Ascending aorta (tissue), 2 donors: Measurements from ENCODE around the gene WDR37. TPM values are rescaled to one million over a fixed set of nuclear protein-coding genes. Genes with fewer than 3 reads are reported as not detected.

Experiments used
- DNase-seq, 2 donors: peaks; one replicate each; pipeline ENCODE4 v3.0.0-alpha.2; 2019; ENCODE audit warnings: low spot score in 2 of 2
- H3K27ac ChIP-seq, 2 donors: fragments of 200-600 bp; sonication (generic); one replicate each; pipeline ENCODE4 v1.5.1; 2016 to 2017; ENCODE audit warnings: mild to moderate bottlenecking in 1 of 2
- H3K27me3 ChIP-seq: fragments of 200-600 bp; sonication (generic); one replicate; pipeline ENCODE4 v1.5.1; 2017
- H3K36me3 ChIP-seq, 2 donors: fragments of 200-600 bp; sonication (generic); one replicate each; pipeline ENCODE4 v1.5.1; 2016
- H3K4me1 ChIP-seq, 2 donors: fragments of 200-600 bp; sonication (generic); one replicate each; pipeline ENCODE4 v1.5.1; 2016 to 2017; ENCODE audit warnings: mild to moderate bottlenecking in 1 of 2
- H3K4me3 ChIP-seq, 2 donors: fragments of 200-600 bp; sonication (generic); one replicate each; pipeline ENCODE4 v1.5.1; 2016 to 2017; ENCODE audit warnings: mild to moderate bottlenecking in 1 of 2
- H3K9me3 ChIP-seq, 2 donors: fragments of 200-600 bp; sonication (generic); one replicate each; pipeline ENCODE4 v1.5.1; 2016
- CTCF ChIP-seq, 3 experiments: fragments of 200-600 bp in 2 of 3; fragments of 450-650 bp in 1 of 3; sonication (generic) in 2 of 3; IDR thresholded peaks; one replicate each; pipeline ENCODE4 v1.5.1; 2016 to 2019; ENCODE audit warnings: antibody characterized with exemption in 3 of 3, mild to moderate bottlenecking in 1 of 3, moderate library complexity in 1 of 3
- intact Hi-C: fragments of 100-400 bp; cut with DNase I; formaldehyde crosslinking; loops from one replicate; pipeline ENCODE4 v1.15.1; 2023
- total RNA-seq: library from RNA; depleted of rRNA; stranded (reverse); fragments of >200 nt; gene quantifications from one replicate; pipeline ENCODE4 v1.1.0, GENCODE V29; 2016

The WDR37 gene
- total RNA-seq, 1 donor from 2014 or later: 4.4 TPM

DNA sequence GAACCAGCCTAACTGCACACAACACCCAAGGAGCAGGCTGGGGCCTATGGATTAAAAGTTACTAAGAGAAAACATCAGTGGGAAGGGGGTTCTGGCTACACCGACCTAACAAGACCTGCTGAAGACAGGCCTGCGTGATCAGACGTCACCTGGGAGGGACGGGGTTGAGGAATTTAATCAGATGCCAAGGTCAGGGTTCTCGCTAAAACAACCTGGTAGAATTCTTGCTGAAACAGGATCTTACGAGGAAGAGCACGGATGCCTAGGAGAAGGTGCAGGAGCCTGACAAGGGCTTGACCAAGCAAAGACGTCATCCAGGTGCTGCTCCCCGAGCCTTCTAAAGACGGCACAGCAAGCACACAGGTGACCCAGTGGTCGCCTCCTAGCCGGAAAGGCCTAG is 32.1 kb upstream of the WDR37 start:
- intact Hi-C loops: no loop called here
- H3K4me3 ChIP-seq: no peak overlapping the region
- no peaks in the 10 kb centered on the region for H3K27me3 ChIP-seq
- no peak for TF ChIP-seq CTCF (IDR thresholded peaks at IDR 0.05)
- no peaks in the 10 kb centered on the region for H3K9me3 ChIP-seq
- peaks cover 6% of the 10 kb centered on the region in 2 donors for H3K36me3 ChIP-seq
- H3K4me1 ChIP-seq: no peaks in the 10 kb centered on the region
- H3K27ac ChIP-seq: no peak overlapping the region
- no peak for DNase-seq

DNA sequence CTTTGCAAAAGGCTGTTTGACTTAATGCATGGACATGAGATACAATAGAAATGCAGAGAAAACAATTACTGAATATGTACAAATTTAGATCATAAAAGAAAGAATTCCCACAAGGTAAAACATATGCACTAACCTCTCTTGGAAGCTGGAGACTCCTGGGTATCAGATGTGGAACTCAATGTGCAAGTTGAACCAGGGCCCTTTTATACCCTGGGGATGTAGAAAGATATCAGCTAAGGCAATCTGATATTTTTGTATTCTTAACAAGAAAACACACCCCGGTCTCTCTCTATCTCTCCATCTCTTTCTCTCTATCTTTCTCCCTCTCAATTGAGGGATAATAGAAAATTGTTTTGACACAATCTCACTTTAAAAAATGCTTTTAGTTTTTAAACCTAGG is 30.5 kb upstream of the WDR37 start, which contains the start of gene IDI2:
IDI2 (minus strand) TSS at position 177 of the 400 bp plus-strand sequence. CDS start 1,136 bp downstream, outside the sequence.
- intact Hi-C loops: no loop called here
- H3K36me3 ChIP-seq: no peaks in the 10 kb centered on the region
- TF ChIP-seq CTCF (IDR thresholded peaks at IDR 0.05): no peak
- no peaks in the 10 kb centered on the region for H3K4me1 ChIP-seq
- DNase-seq: no peak
- H3K4me3 ChIP-seq: no peak within 1 kb of the TSS
- H3K27ac ChIP-seq: no peak within 1 kb of the TSS
- no peaks in the 10 kb centered on the region for H3K9me3 ChIP-seq
- H3K27me3 ChIP-seq: no peaks in the 10 kb centered on the region

DNA sequence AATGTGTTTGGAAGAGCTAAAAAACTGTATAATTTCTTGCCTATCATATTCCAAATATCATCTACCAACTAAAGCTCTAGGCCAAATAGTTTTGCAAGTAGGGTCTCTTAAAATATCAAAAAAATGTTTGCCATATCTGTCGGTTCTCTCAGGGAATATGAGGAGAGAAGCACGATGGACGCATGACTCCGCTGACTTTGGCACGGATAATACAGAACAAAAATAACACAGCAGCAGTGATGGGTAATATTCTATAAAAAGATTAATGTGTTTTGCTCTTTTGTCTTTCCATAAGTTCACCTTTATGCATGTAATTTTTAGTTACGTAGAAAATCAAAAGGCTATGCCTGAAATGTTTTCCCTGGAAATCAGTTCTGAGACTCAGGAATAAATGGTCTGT is 29.6 kb upstream of the WDR37 start:
- TF ChIP-seq CTCF (IDR thresholded peaks at IDR 0.05): no peak
- no peak for DNase-seq
- H3K27ac ChIP-seq: no peak overlapping the region
- no peaks in the 10 kb centered on the region for H3K36me3 ChIP-seq
- H3K9me3 ChIP-seq: no peaks in the 10 kb centered on the region
- H3K4me3 ChIP-seq: no peak overlapping the region
- no peaks in the 10 kb centered on the region for H3K27me3 ChIP-seq
- intact Hi-C loops: no loop called here
- no peaks in the 10 kb centered on the region for H3K4me1 ChIP-seq

DNA sequence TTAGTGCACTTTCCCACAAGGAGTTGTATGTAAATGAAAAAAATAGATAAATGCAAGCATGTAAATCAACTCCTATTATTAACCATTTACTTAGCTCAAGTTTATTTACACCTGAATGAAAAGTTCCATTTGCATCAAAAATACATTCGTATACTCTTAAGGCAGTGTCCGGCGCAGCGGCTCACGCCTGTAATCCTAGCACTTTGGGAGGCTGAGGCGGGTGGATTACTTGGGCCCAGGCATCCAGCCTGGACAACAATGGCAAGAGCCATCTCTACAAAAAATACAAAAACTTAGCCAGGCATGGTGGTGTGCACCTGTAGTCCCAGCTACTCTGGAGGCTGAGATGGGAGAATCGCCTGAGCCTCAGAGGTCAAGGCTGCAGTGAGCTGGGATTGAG is 26.3 kb upstream of the WDR37 start:
- Histone ChIP-seq H3K27ac (no peak overlapping the region), H3K9me3 (no peaks in the 10 kb centered on the region), H3K27me3 (no peaks in the 10 kb centered on the region), H3K4me3 (no peak overlapping the region), H3K36me3 (no peaks in the 10 kb centered on the region), H3K4me1 (no peaks in the 10 kb centered on the region)
- intact Hi-C loops: no loop called here
- peak in 1 of 2 donors; percentile 18 for DNase-seq
- no peak for TF ChIP-seq CTCF (IDR thresholded peaks at IDR 0.05)

GRCh38 chr10:1033601-1034000 is 22.6 kb upstream of the WDR37 start:
- peaks cover 0 to 17% of the 10 kb centered on the region in 2 donors for H3K36me3 ChIP-seq
- no peak for TF ChIP-seq CTCF (IDR thresholded peaks at IDR 0.05)
- DNase-seq: no peak
- no peak overlapping the region for H3K4me3 ChIP-seq
- intact Hi-C loops: no loop called here
- H3K4me1 ChIP-seq: no peaks in the 10 kb centered on the region
- no peak overlapping the region for H3K27ac ChIP-seq
- H3K9me3 ChIP-seq: no peaks in the 10 kb centered on the region
- no peaks in the 10 kb centered on the region for H3K27me3 ChIP-seq

- H3K27ac ChIP-seq: no peak overlapping the region
- H3K9me3 ChIP-seq: no peaks in the 10 kb centered on the region
- no peak for TF ChIP-seq CTCF (IDR thresholded peaks at IDR 0.05)
- no peak for DNase-seq
- no peaks in the 10 kb centered on the region for H3K27me3 ChIP-seq
- H3K4me1 ChIP-seq: no peaks in the 10 kb centered on the region
- H3K4me3 ChIP-seq: no peak overlapping the region
- intact Hi-C loops: no loop called here
- peaks cover 0 to 25% of the 10 kb centered on the region in 2 donors for H3K36me3 ChIP-seq
Measured at GRCh38 chr10:1034758-1035157, 21.4 kb upstream of the WDR37 start.
